NT2/D1 (cell line): ENCODE data around the gene MACROH2A2.

Source experiments
- SUZ12 ChIP-seq: IDR thresholded peaks from 2 replicates; pipeline ENCODE4 v1.6.1; 2011; ENCODE audit not compliant: insufficient read length, insufficient read depth; ENCODE audit errors: extremely low read depth
- YY1 ChIP-seq: IDR thresholded peaks from 2 replicates; pipeline ENCODE4 v1.6.1; 2011; ENCODE audit not compliant: insufficient read length, insufficient read depth
- ZNF274 ChIP-seq: IDR thresholded peaks from 2 replicates; pipeline ENCODE4 v1.6.1; 2011; ENCODE audit warnings: mild to moderate bottlenecking, low read depth, low read length

- TF ChIP-seq SUZ12 (no peak), ZNF274 (no peak), YY1 (no peak)
Measured at GRCh38 chr10:70106958-70107791, 54.5 kb downstream of the MACROH2A2 start.
